Coronary artery (tissue), 2 donors: ENCODE data around the gene ACOX3.

Experiments
- DNase-seq: peaks from one replicate; pipeline ENCODE4 v3.0.0-alpha.2; 2017; ENCODE audit warnings: low spot score
- H3K27ac ChIP-seq, 2 donors: fragments of 200-600 bp; sonication (generic); one replicate each; pipeline ENCODE4 v1.5.1; 2016 to 2019
- H3K4me3 ChIP-seq: fragments of 200-600 bp; sonication (generic); 2 replicates; pipeline ENCODE4 v1.5.1; 2016; ENCODE audit warnings: mild to moderate bottlenecking, moderate library complexity
- CTCF ChIP-seq: fragments of 200-600 bp; sonication (generic); IDR thresholded peaks from one replicate; pipeline ENCODE4 v1.5.1; 2019; ENCODE audit warnings: antibody characterized with exemption

ACOX3 gene

GRCh38 chr4:8326206-8326605, 114.3 kb downstream of the ACOX3 start:
- DNase-seq = no peak
- Histone ChIP-seq H3K4me3 (no peak overlapping the region), H3K27ac (no peak overlapping the region)
- TF ChIP-seq CTCF = no peak

GRCh38 chr4:8325291-8325973, 115.1 kb downstream of the ACOX3 start:
- Histone ChIP-seq H3K27ac (no peak overlapping the region), H3K4me3 (no peak overlapping the region)
- peak; percentile 62 for DNase-seq
- no peak for TF ChIP-seq CTCF

- TF ChIP-seq CTCF = no peak
- Histone ChIP-seq H3K27ac (no peak overlapping the region), H3K4me3 (no peak overlapping the region)
- peak; percentile 50 for DNase-seq
These were observed 115.8 kb downstream of the ACOX3 start for GRCh38 chr4:8324640-8325239.

- no peak overlapping the region for H3K27ac ChIP-seq
- no peak for DNase-seq
- H3K4me3 ChIP-seq = no peak overlapping the region
- TF ChIP-seq CTCF = no peak
These were observed 116.5 kb downstream of the ACOX3 start for GRCh38 chr4:8323947-8324555.

- Histone ChIP-seq H3K4me3 (no peak overlapping the region), H3K27ac (no peak overlapping the region)
- no peak for TF ChIP-seq CTCF
- no peak for DNase-seq
These were observed 117.5 kb downstream of the ACOX3 start for GRCh38 chr4:8322794-8323704.

GRCh38 chr4:8321771-8322170, 118.8 kb downstream of the ACOX3 start:
- no peak for TF ChIP-seq CTCF
- no peak overlapping the region for H3K27ac ChIP-seq
- H3K4me3 ChIP-seq = no peak overlapping the region
- no peak for DNase-seq
